ENCODE measurements around the gene PLCXD3. TPM values are rescaled to one million over a fixed set of nuclear protein-coding genes. Genes with fewer than 3 reads are reported as not detected.

Gene PLCXD3
- total and polyA plus RNA-seq, 2 of the 4 experiments (the other 2 are of a cell fraction) = under 0.01 to 0.02 TPM

DNA sequence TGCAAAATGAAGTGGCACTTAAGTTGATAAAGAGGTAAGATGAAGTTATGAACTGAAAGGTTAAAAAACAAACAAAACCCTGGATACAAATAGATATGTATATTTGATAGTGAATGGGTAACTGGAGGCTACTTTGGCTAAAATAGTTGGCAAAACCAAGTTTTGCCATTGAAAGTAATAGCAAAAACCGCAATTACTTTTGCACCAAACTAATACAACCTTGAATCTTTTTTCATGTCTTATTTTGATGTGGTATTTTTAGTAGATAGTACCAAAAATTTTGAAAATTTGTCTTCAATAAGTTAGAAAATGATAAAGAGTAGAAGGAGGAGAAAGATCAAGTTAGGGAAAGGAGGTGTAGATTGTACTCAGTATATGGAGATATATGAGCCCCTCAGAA lies 47.9 kb upstream of the PLCXD3 start:
- H2BK120ac ChIP-seq (ENCODE audit: low read depth, low read length) = no peak overlapping the region
- dilution Hi-C loops (cut with HindIII; ENCODE audit: low sequenced_read_pairs, unreplicated experiment) = no loop called here

More for the DNA sequence above, 47.9 kb upstream of the PLCXD3 start:
- no peak overlapping the region for H2BK20ac ChIP-seq (ENCODE audit: low read depth, low read length)
- no peak overlapping the region for H3K56ac ChIP-seq (ENCODE audit: extremely low read depth, insufficient read depth, low read length)
- no peaks in the 10 kb centered on the region for H3K79me1 ChIP-seq (ENCODE audit: low read depth in 1 of 2, low read length in 2 of 2)
- TF ChIP-seq, protein P1, sequence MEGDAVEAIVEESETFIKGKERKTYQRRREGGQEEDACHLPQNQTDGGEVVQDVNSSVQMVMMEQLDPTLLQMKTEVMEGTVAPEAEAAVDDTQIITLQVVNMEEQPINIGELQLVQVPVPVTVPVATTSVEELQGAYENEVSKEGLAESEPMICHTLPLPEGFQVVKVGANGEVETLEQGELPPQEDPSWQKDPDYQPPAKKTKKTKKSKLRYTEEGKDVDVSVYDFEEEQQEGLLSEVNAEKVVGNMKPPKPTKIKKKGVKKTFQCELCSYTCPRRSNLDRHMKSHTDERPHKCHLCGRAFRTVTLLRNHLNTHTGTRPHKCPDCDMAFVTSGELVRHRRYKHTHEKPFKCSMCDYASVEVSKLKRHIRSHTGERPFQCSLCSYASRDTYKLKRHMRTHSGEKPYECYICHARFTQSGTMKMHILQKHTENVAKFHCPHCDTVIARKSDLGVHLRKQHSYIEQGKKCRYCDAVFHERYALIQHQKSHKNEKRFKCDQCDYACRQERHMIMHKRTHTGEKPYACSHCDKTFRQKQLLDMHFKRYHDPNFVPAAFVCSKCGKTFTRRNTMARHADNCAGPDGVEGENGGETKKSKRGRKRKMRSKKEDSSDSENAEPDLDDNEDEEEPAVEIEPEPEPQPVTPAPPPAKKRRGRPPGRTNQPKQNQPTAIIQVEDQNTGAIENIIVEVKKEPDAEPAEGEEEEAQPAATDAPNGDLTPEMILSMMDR (conservative IDR thresholded peaks at IDR 0.05; ENCODE audit: low read depth, low read length) = no peak
- TF ChIP-seq, protein P2, sequence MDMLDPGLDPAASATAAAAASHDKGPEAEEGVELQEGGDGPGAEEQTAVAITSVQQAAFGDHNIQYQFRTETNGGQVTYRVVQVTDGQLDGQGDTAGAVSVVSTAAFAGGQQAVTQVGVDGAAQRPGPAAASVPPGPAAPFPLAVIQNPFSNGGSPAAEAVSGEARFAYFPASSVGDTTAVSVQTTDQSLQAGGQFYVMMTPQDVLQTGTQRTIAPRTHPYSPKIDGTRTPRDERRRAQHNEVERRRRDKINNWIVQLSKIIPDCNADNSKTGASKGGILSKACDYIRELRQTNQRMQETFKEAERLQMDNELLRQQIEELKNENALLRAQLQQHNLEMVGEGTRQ (IDR thresholded peaks at IDR 0.05; ENCODE audit: low read depth, low read length) = no peak
- no peak for TF ChIP-seq CEBPB (IDR thresholded peaks at IDR 0.05; ENCODE audit: low read depth, low read length)
- no peak for TF ChIP-seq BHLHE40 (IDR thresholded peaks at IDR 0.05; ENCODE audit: low read depth, low read length)
- no peak for TF ChIP-seq RCOR1 (IDR thresholded peaks at IDR 0.05; ENCODE audit: insufficient replicate concordance, low read length)
- TF ChIP-seq RFX5 (IDR thresholded peaks at IDR 0.05; ENCODE audit: low read depth, low read length) = no peak
- no peak for TF ChIP-seq NFE2L2 (IDR thresholded peaks at IDR 0.05; ENCODE audit: low read depth, low read length)
- no peak for TF ChIP-seq MAFK (IDR thresholded peaks at IDR 0.05; ENCODE audit: low read depth, low read length)
- no peak for TF ChIP-seq MXI1 (IDR thresholded peaks at IDR 0.05; ENCODE audit: borderline replicate concordance, low read depth, low read length)
- no peak for TF ChIP-seq SMC3 (IDR thresholded peaks at IDR 0.05; ENCODE audit: low read depth, low read length)
- TF ChIP-seq FOS (IDR thresholded peaks at IDR 0.05; ENCODE audit: low read depth, low read length) = no peak
- no peak for TF ChIP-seq RAD21 (IDR thresholded peaks at IDR 0.05; ENCODE audit: low read length)
- DNase-seq (no peak), ATAC-seq (ENCODE audit: low read depth) (no peak)
- H3K27ac ChIP-seq (ENCODE audit: insufficient read depth, low read length) = no peak overlapping the region
- H3K9ac ChIP-seq (ENCODE audit: low read depth, low read length) = no peak overlapping the region
- H3K18ac ChIP-seq (ENCODE audit: low read depth, low read length) = no peak overlapping the region
- ChIA-PET POLR2A (ENCODE audit: unreplicated experiment) (no interaction called here), CTCF (no interaction called here)
- H4K8ac ChIP-seq (ENCODE audit: low read depth in 2 of 2, low read length in 2 of 2) = no peak overlapping the region
- no peaks in the 10 kb centered on the region for H3K9me1 ChIP-seq (ENCODE audit: insufficient read depth, low read length)
- H3K4me1 ChIP-seq (ENCODE audit: control insufficient read depth, insufficient read depth, low read length) = no peaks in the 10 kb centered on the region
- no peak overlapping the region for H2BK5ac ChIP-seq (ENCODE audit: low read depth, low read length, poor library complexity, severe bottlenecking)
- no peak overlapping the region for H4K91ac ChIP-seq (ENCODE audit: insufficient read depth, low read depth, low read length)
- no peak overlapping the region for H2AK9ac ChIP-seq (replicated peaks; ENCODE audit: low read depth, low read length, poor library complexity)
- no peak overlapping the region for H4K5ac ChIP-seq (ENCODE audit: low read depth, low read length)
- H3K9me3 ChIP-seq (ENCODE audit: control insufficient read depth, insufficient read depth, low read length) = no peaks in the 10 kb centered on the region
- no peak overlapping the region for H2AK5ac ChIP-seq (ENCODE audit: low read depth, low read length)
- no peaks in the 10 kb centered on the region for H3K36me3 ChIP-seq (ENCODE audit: control insufficient read depth, insufficient read depth, low read length)
- BruUV-seq (replicated peaks) = no TSS peak
- H3K4ac ChIP-seq (ENCODE audit: low read depth, low read length) = no peak overlapping the region
- in situ Hi-C loops (cut with MboI; ENCODE audit: low sequenced_read_pairs) (no loop called here), intact Hi-C loops (cut with micrococcal nuclease) (no loop called here)
- H3K27me3 ChIP-seq (ENCODE audit: control insufficient read depth, insufficient read depth, low read length) = no peaks in the 10 kb centered on the region; the same call in 1 of the 2 replicates
- WGBS, 2 experiments (ENCODE audit: extremely low coverage in 2 of 2, insufficient read length in 1 of 2) = no CpG with 5 or more reads among the region's 1 CpG
- H4K20me1 ChIP-seq (ENCODE audit: insufficient read depth, low read length) = no peaks in the 10 kb centered on the region
- H2BK15ac ChIP-seq (ENCODE audit: low read depth, low read length) = no peak overlapping the region
- H3K4me2 ChIP-seq (ENCODE audit: low read depth, low read length) = no peak overlapping the region
- H3K14ac ChIP-seq (replicated peaks; ENCODE audit: low read depth, low read length) = no peak overlapping the region
- H3K4me3 ChIP-seq (ENCODE audit: insufficient read depth, low read depth, low read length) = no peak overlapping the region
- H2AFZ ChIP-seq (replicated peaks; ENCODE audit: low read length, poor library complexity) = no peak overlapping the region
- H3K23ac ChIP-seq (ENCODE audit: low read depth, low read length) = no peak overlapping the region

Measured in IMR-90 (cell line).